Stomach (tissue), 9 donors: ENCODE data around the gene SGMS1. TPM values are rescaled to one million over a fixed set of nuclear protein-coding genes. Genes with fewer than 3 reads are reported as not detected.

Source experiments
- DNase-seq, 2 donors: peaks; one replicate each; pipeline versions ENCODE4 v3.0.0 to v3.0.0-alpha.2; 2013 to 2019
- H3K27ac ChIP-seq, 5 donors: fragments of 200-600 bp in 4 of 5; sonication (generic) in 4 of 5; one replicate each; pipeline ENCODE4 v1.5.1; 2013 to 2019; ENCODE audit warnings: mild to moderate bottlenecking in 1 of 5, moderate library complexity in 1 of 5
- H3K27me3 ChIP-seq, 3 donors: fragments of 200-600 bp; sonication (generic); one replicate each; pipeline ENCODE4 v1.5.1; 2017 to 2019; ENCODE audit warnings: mixed run types in 1 of 3
- H3K36me3 ChIP-seq, 4 donors: fragments of 200-600 bp; sonication (generic); 1 replicate in 3 of 4; 2 replicates in 1 of 4; pipeline ENCODE4 v1.5.1; 2016 to 2019
- H3K4me1 ChIP-seq, 4 donors: fragments of 200-600 bp; sonication (generic); one replicate each; pipeline ENCODE4 v1.5.1; 2016 to 2019
- H3K4me3 ChIP-seq, 4 donors: fragments of 200-600 bp; sonication (generic) in 3 of 4; one replicate each; pipeline ENCODE4 v1.5.1; 2016 to 2019; ENCODE audit warnings: mild to moderate bottlenecking in 1 of 4
- H3K9me3 ChIP-seq, 4 donors: fragments of 200-600 bp; sonication (generic); one replicate each; pipeline ENCODE4 v1.5.1; 2016 to 2019
- EP300 ChIP-seq: sonication (generic); formaldehyde crosslinking; IDR thresholded peaks from one replicate; pipeline ENCODE4 v1.6.1; 2017; ENCODE audit warnings: antibody characterized with exemption
- POLR2A ChIP-seq, 4 donors: fragments of 450-650 bp; IDR thresholded peaks; one replicate each; pipeline ENCODE4 v1.6.1; 2016; ENCODE audit warnings: antibody characterized with exemption in 4 of 4, control low read depth in 2 of 4, mild to moderate bottlenecking in 1 of 4, moderate library complexity in 1 of 4
- POLR2AphosphoS5 ChIP-seq, 3 donors: sonication (generic); formaldehyde crosslinking; IDR thresholded peaks; one replicate each; pipeline ENCODE4 v1.6.1; 2016; ENCODE audit warnings: antibody characterized with exemption in 3 of 3
- WGBS, 5 donors: extraction: QIAGEN DNeasy Blood & Tissue Kit in 3 of 5; methylation state at CpG; one replicate each; pipeline versions ENCODE4 v1.1.5 to v1.1.7; 2013 to 2018; 5-methylcytosine and 5-hydroxymethylcytosine counted together
- intact Hi-C: fragments of 100-400 bp; cut with DNase I; formaldehyde crosslinking; loops from one replicate; pipeline ENCODE4 v1.15.1; 2023; ENCODE audit warnings: low total_unique reads
- polyA plus RNA-seq, 3 donors: library from polyadenylated mRNA; stranded (reverse); fragments of 200-250 nt; gene quantifications; one replicate each; pipeline ENCODE4 v1.2.3, GENCODE V29; 2013
- total RNA-seq, 5 donors: library from RNA; depleted of rRNA; stranded (reverse); fragments of >200 nt; gene quantifications; one replicate each; pipeline versions ENCODE4 v1.1.0 to v1.2.3, GENCODE V29; 2014 to 2016
- TF ChIP-seq, protein P1 (sequence below), 7 experiments: fragments of 450-650 bp in 4 of 7; fragments of 200-600 bp in 3 of 7; sonication (generic) in 3 of 7; IDR thresholded peaks; one replicate each; pipeline ENCODE4 v1.5.1; 2016 to 2019; ENCODE audit warnings: antibody characterized with exemption in 7 of 7, control low read depth in 2 of 7, mild to moderate bottlenecking in 1 of 7
- donor health status: healthy with polysubstance abuse.
- donor health status: Bipolar disorder and iron deficiency.
- donor health status: healthy.

The SGMS1 gene
- total and polyA plus RNA-seq, 8 donors = 6.2 to 229 (median 49.6) TPM

DNA sequence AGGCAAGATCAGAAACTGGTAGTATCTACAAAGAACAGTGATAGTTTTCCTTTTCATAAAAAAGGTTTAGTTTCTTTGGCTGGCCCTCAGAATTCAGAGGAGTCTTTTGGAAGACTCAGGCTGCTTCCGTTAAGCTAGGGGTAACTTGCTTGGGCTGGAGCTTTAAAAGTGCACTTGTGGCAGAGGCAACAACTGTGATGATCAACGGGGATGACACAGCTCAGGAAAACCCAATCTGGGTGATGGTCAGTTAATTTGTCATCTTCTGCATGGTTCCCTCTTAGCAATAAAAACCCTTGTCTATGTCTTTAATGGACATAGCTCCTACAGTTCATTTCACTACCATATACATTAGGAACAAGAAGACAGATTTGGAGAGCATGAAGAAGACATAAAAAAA is 46.7 kb downstream of the SGMS1 start:
- Histone ChIP-seq H3K36me3 (no peaks in the 10 kb centered on the region), H3K27me3 (no peaks in the 10 kb centered on the region), H3K4me3 (no peak overlapping the region), H3K9me3 (no peaks in the 10 kb centered on the region), H3K4me1 (peaks cover 40 to 78% (median 59%) of the 10 kb centered on the region in 4 donors), H3K27ac (peak overlapping the region in 3 of 5 donors; percentile 69 to 87 (median 78))
- no peak for DNase-seq
- 76 to 88% (median 84%) methylated on average over 2 of the region's 2 CpGs for WGBS, 5 donors
- intact Hi-C loops = no loop called here
- no peak for TF ChIP-seq POLR2A (IDR thresholded peaks at IDR 0.05)
- TF ChIP-seq, protein P1, sequence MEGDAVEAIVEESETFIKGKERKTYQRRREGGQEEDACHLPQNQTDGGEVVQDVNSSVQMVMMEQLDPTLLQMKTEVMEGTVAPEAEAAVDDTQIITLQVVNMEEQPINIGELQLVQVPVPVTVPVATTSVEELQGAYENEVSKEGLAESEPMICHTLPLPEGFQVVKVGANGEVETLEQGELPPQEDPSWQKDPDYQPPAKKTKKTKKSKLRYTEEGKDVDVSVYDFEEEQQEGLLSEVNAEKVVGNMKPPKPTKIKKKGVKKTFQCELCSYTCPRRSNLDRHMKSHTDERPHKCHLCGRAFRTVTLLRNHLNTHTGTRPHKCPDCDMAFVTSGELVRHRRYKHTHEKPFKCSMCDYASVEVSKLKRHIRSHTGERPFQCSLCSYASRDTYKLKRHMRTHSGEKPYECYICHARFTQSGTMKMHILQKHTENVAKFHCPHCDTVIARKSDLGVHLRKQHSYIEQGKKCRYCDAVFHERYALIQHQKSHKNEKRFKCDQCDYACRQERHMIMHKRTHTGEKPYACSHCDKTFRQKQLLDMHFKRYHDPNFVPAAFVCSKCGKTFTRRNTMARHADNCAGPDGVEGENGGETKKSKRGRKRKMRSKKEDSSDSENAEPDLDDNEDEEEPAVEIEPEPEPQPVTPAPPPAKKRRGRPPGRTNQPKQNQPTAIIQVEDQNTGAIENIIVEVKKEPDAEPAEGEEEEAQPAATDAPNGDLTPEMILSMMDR (IDR thresholded peaks at IDR 0.05) = no peak

DNA sequence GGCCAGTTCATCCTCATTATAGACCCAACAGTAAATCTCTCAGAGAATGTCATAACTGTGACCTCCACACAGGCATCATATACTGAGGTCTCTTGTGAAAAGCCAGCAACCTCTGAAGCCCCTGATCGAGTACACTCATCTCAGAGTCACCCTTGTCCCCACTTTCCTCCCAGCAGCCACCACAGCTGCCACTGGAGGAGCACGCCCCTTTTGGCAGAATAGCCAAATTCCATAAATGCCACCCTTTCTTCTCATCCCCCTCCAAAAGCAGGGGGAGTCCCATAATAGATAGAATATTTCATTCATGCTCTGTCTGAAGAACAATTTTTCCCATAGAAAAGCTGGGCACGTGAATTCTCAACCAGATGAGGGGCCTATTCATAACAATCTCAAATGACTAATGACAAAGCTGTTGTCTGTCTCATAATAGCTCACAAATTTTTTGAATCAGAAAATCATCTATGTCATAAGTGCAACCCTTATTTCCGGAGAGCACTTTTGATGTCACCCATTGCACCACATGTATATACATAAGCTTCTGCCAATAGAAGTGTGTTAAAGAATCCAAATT is 47.4 kb downstream of the SGMS1 start:
- Histone ChIP-seq H3K9me3 (no peaks in the 10 kb centered on the region), H3K36me3 (no peaks in the 10 kb centered on the region), H3K27me3 (no peaks in the 10 kb centered on the region), H3K4me1 (peaks cover 40 to 79% (median 58%) of the 10 kb centered on the region in 4 donors), H3K4me3 (no peak overlapping the region), H3K27ac (peak overlapping the region in 2 of 5 donors; percentile 69 to 87)
- 70 to 76% (median 73%) methylated on average over 4 of the region's 4 CpGs for WGBS, 5 donors
- TF ChIP-seq POLR2AphosphoS5 (IDR thresholded peaks at IDR 0.05) = no peak
- no peak for TF ChIP-seq EP300
- TF ChIP-seq POLR2A (IDR thresholded peaks at IDR 0.05) = no peak
- intact Hi-C loops = no loop called here
- DNase-seq = peak in 1 of 2 donors; percentile 64

DNA sequence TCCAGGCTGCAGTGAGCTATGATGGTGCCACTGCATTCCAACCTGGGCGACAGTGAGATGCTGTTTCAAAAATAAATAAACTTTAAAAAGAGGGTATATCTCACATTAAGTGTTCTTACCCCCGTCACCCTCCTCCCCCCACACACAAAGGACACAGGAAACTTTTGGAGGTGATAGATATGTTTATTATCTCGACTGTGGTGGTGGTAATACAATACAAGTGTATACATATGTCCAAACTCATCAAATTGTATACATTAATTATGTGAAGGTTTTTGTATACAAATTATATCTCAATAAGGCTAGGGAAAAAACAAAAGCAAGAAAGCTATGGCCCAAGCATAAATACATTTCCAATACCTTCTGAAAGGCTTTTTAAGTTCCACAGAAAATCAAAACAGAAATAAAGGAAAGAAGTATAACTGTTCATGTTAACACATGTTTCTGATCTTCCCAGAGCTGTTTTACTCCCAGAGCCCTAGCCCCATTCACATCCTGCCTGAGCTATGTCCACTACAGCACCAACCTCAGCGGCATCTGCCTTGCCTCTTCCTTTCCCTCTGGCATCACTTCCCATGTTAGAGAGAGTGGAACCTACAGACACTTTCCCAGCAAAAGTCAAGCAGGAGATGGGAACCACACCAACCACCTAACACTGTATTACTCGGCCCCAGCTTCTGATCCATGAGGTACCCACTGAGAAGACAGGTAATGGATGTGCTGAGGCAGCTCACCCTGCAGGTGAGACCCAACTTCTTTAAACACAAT is 48.1 kb downstream of the SGMS1 start:
- no peaks in the 10 kb centered on the region for H3K27me3 ChIP-seq
- H3K36me3 ChIP-seq = no peaks in the 10 kb centered on the region
- H3K9me3 ChIP-seq = no peaks in the 10 kb centered on the region
- peaks cover 39 to 77% (median 52%) of the 10 kb centered on the region in 4 donors for H3K4me1 ChIP-seq
- WGBS, 5 donors = 79 to 87% (median 80%) methylated on average over 5 of the region's 5 CpGs
- TF ChIP-seq POLR2A (IDR thresholded peaks at IDR 0.05) (no peak), POLR2AphosphoS5 (IDR thresholded peaks at IDR 0.05) (no peak), EP300 (no peak)
- TF ChIP-seq, protein P1 (IDR thresholded peaks at IDR 0.05) = no peak
- intact Hi-C loops = no loop called here
- H3K4me3 ChIP-seq = no peak overlapping the region
- H3K27ac ChIP-seq = peak overlapping the region in 1 of 5 donors; percentile 87
- no peak for DNase-seq

DNA sequence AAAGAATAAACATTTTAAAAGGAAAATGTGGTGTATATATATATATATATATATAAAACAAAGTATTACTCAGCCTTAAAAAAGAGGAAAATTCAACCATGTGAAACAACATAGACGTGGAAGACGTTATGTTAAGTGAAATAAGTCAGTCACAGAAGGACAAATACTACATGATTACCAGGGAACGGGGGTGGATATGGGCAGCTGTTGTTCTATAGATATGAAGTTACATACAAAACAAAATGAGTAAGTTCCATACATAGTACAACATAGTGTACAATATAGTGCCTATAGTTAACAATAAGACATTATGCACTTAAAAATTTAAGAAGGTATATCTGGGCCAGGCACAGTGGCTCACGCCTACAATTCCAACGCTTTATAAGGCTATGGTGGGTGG is 48.8 kb downstream of the SGMS1 start:
- H3K4me3 ChIP-seq = no peak overlapping the region
- H3K27me3 ChIP-seq = no peaks in the 10 kb centered on the region
- no peaks in the 10 kb centered on the region for H3K9me3 ChIP-seq
- WGBS, 5 donors = 94 to 99% (median 96%) methylated on average over 5 of the region's 5 CpGs
- TF ChIP-seq EP300 (no peak), POLR2AphosphoS5 (IDR thresholded peaks at IDR 0.05) (no peak), POLR2A (IDR thresholded peaks at IDR 0.05) (no peak)
- TF ChIP-seq, protein P1 (IDR thresholded peaks at IDR 0.05) = no peak
- intact Hi-C loops = no loop called here
- H3K27ac ChIP-seq = no peak overlapping the region
- DNase-seq = no peak
- no peaks in the 10 kb centered on the region for H3K36me3 ChIP-seq
- peaks cover 34 to 73% (median 50%) of the 10 kb centered on the region in 4 donors for H3K4me1 ChIP-seq

DNA sequence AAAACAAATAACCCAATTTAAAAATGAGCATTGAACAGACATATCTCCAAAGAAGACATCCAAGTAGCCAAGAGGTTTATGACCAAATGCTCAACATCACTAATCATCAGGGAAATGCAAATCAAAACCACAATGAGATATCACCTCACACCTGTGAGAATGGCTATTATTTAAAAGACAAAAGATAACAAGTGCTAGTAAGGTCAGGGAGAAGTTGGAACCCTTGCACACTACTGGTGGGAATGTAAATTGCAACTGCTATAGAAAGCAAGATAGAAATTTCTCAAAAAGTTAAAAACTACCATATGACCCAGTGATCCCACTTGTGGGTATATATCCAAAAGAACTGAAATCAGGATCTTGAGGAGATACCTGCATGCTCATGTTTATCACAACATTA is 49.5 kb downstream of the SGMS1 start:
- Histone ChIP-seq H3K36me3 (no peaks in the 10 kb centered on the region), H3K27me3 (no peaks in the 10 kb centered on the region), H3K4me3 (no peak overlapping the region), H3K9me3 (no peaks in the 10 kb centered on the region), H3K4me1 (peaks cover 34 to 67% (median 45%) of the 10 kb centered on the region in 4 donors), H3K27ac (no peak overlapping the region)
- DNase-seq = no peak
- intact Hi-C loops = no loop called here
- TF ChIP-seq, protein P1 (IDR thresholded peaks at IDR 0.05) = no peak
- TF ChIP-seq EP300 = no peak
- TF ChIP-seq POLR2AphosphoS5 (IDR thresholded peaks at IDR 0.05) = no peak
- no peak for TF ChIP-seq POLR2A (IDR thresholded peaks at IDR 0.05)
